Keratinocyte (primary cell): ENCODE measurements around the gene IRF2BP2. TPM values are rescaled to one million over a fixed set of nuclear protein-coding genes. Genes with fewer than 3 reads are reported as not detected.
A peak's percentile ranks its signal among the peaks of the same experiment; 100 is the strongest.

Experiments used
- DNase-seq: peaks from one replicate; pipeline ENCODE4 v3.0.0-alpha.2; 2011; ENCODE audit warnings: low read depth, missing footprints, low spot score
- FAIRE-seq: peaks from 2 replicates; lab custom pipeline; 2011; peaks lifted over from hg19 to GRCh38; lab: Jason Lieb, UNC
- H2AFZ ChIP-seq: 2 replicates; pipeline ENCODE4 v1.6.0; 2012; ENCODE audit warnings: low read length, control low read depth, inconsistent platforms; ENCODE audit not compliant: control insufficient read depth
- H3K27ac ChIP-seq: 2 replicates; pipeline ENCODE4 v1.5.1; 2011; ENCODE audit warnings: low read length; ENCODE audit not compliant: control insufficient read depth, insufficient read depth
- H3K27me3 ChIP-seq: 3 replicates; pipeline ENCODE4 v1.6.0; 2011; ENCODE audit warnings: low read length; ENCODE audit not compliant: control insufficient read depth, insufficient read depth; ENCODE audit errors: extremely low read depth
- H3K36me3 ChIP-seq, 2 experiments: 2 replicates in 1 of 2; 3 replicates in 1 of 2; pipeline ENCODE4 v1.5.1; 2011; ENCODE audit warnings: low read length in 2 of 2, mild to moderate bottlenecking in 1 of 2; ENCODE audit not compliant: control insufficient read depth in 2 of 2, insufficient read depth in 2 of 2; ENCODE audit errors: extremely low read depth in 1 of 2
- H3K4me1 ChIP-seq: 3 replicates; pipeline ENCODE4 v1.5.1; 2011; ENCODE audit warnings: low read length; ENCODE audit not compliant: control insufficient read depth, insufficient read depth; ENCODE audit errors: extremely low read depth
- H3K4me2 ChIP-seq: 3 replicates; pipeline ENCODE4 v1.6.0; 2011; ENCODE audit warnings: low read depth, low read length; ENCODE audit not compliant: control insufficient read depth, insufficient read depth; ENCODE audit errors: extremely low read depth
- H3K4me3 ChIP-seq, 3 experiments: fragments of 200-600 bp in 1 of 3; sonication (generic) in 1 of 3; 2 replicates in 2 of 3; 3 replicates in 1 of 3; pipeline ENCODE4 v1.5.1; 2011 to 2016; ENCODE audit warnings: low read length in 3 of 3, mild to moderate bottlenecking in 3 of 3, control low read depth in 2 of 3, inconsistent platforms in 1 of 3, low read depth in 1 of 3, mixed read lengths in 1 of 3, mixed run types in 1 of 3, moderate library complexity in 1 of 3; ENCODE audit not compliant: control insufficient read depth in 2 of 3, insufficient read depth in 2 of 3; ENCODE audit errors: extremely low read depth in 1 of 3
- H3K79me2 ChIP-seq: 2 replicates; pipeline ENCODE4 v1.6.0; 2012; ENCODE audit warnings: low read length; ENCODE audit not compliant: control insufficient read depth, insufficient read depth
- H3K9ac ChIP-seq: 3 replicates; pipeline ENCODE4 v1.6.0; 2011; ENCODE audit warnings: low read length; ENCODE audit not compliant: control insufficient read depth, insufficient read depth; ENCODE audit errors: extremely low read depth
- H3K9me1 ChIP-seq: 3 replicates; pipeline ENCODE4 v1.6.0; 2011; ENCODE audit warnings: low read length; ENCODE audit not compliant: control insufficient read depth, insufficient read depth; ENCODE audit errors: extremely low read depth
- H3K9me3 ChIP-seq: 2 replicates; pipeline ENCODE4 v1.5.1; 2012; ENCODE audit warnings: low read depth, low read length; ENCODE audit not compliant: control insufficient read depth
- H4K20me1 ChIP-seq: 3 replicates; pipeline ENCODE4 v1.6.0; 2011; ENCODE audit warnings: low read length; ENCODE audit not compliant: control insufficient read depth, insufficient read depth; ENCODE audit errors: extremely low read depth
- EZH2 ChIP-seq: IDR thresholded peaks from one replicate; pipeline ENCODE4 v1.6.1; 2012; ENCODE audit warnings: inconsistent platforms, mild to moderate bottlenecking, low read length, moderate library complexity
- dilution Hi-C: fragments of 300-500 bp; cut with MboI; formaldehyde crosslinking; loops from one replicate; pipeline ENCODE4 v1.7.0; 2020; ENCODE audit warnings: low sequenced_read_pairs; ENCODE audit not compliant: extremely low pct_ligation_motif_present
- polyA plus RNA-seq, 5 experiments: library from polyadenylated mRNA; depleted of rRNA in 3 of 5; stranded (reverse) in 3 of 5; stranded (forward) in 1 of 5; unstranded in 1 of 5; fragments of >200 nt; gene quantifications; 1 replicate in 1 of 5; 2 replicates in 3 of 5; 3 replicates in 1 of 5; pipeline versions ENCODE4 v1.2.1 to v1.2.3, GENCODE V29; 2011 to 2012; ENCODE audit warnings: missing spikeins in 2 of 5, low read depth in 1 of 5, low replicate concordance in 1 of 5
- TF ChIP-seq, protein P1 (sequence below), 3 experiments: IDR thresholded peaks in 1 of 3; conservative IDR thresholded peaks in 1 of 3; optimal IDR thresholded peaks in 1 of 3; 2 replicates in 2 of 3; 3 replicates in 1 of 3; pipeline versions ENCODE3 to v1.5.1; 2011; ENCODE audit warnings: low read length in 3 of 3, mild to moderate bottlenecking in 3 of 3, moderate library complexity in 2 of 3, control low read depth in 1 of 3, inconsistent platforms in 1 of 3; ENCODE audit not compliant: insufficient read depth in 2 of 3; ENCODE audit errors: extremely low read depth in 1 of 3

IRF2BP2 gene
- polyA plus RNA-seq, 1 donor (not counting 4 experiments of a cell fraction or from before 2014, with no cell fraction given) = 29.9 TPM

GRCh38 chr1:234656070-234656895, 46.3 kb upstream of the IRF2BP2 start:
- Histone ChIP-seq H3K79me2 (peaks cover 18% of the 10 kb centered on the region), H3K9ac (peak overlapping the region; percentile 100), H3K27me3 (no peaks in the 10 kb centered on the region), H2AFZ (no peak overlapping the region), H3K4me3 (peak overlapping the region; percentile 69 to 91 (median 81)), H3K9me1 (no peaks in the 10 kb centered on the region), H3K27ac (peak overlapping the region; percentile 100), H3K4me2 (peak overlapping the region; percentile 96), H3K4me1 (peaks cover 66% of the 10 kb centered on the region), H3K9me3 (no peaks in the 10 kb centered on the region), H3K36me3 (no peaks in the 10 kb centered on the region), H4K20me1 (no peaks in the 10 kb centered on the region)
- TF ChIP-seq EZH2 = no peak
- TF ChIP-seq, protein P1, sequence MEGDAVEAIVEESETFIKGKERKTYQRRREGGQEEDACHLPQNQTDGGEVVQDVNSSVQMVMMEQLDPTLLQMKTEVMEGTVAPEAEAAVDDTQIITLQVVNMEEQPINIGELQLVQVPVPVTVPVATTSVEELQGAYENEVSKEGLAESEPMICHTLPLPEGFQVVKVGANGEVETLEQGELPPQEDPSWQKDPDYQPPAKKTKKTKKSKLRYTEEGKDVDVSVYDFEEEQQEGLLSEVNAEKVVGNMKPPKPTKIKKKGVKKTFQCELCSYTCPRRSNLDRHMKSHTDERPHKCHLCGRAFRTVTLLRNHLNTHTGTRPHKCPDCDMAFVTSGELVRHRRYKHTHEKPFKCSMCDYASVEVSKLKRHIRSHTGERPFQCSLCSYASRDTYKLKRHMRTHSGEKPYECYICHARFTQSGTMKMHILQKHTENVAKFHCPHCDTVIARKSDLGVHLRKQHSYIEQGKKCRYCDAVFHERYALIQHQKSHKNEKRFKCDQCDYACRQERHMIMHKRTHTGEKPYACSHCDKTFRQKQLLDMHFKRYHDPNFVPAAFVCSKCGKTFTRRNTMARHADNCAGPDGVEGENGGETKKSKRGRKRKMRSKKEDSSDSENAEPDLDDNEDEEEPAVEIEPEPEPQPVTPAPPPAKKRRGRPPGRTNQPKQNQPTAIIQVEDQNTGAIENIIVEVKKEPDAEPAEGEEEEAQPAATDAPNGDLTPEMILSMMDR (optimal IDR thresholded peaks at IDR 0.05 in 1 of 3, IDR thresholded peaks at IDR 0.05 in 1 of 3, conservative IDR thresholded peaks at IDR 0.05 in 1 of 3; ENCODE audit: extremely low read depth in 1 of 3, insufficient read depth in 2 of 3, low read length in 3 of 3) = no peak
- no peak for FAIRE-seq
- dilution Hi-C loops = no loop called here
- no peak for DNase-seq

- DNase-seq = no peak
- H3K4me2 ChIP-seq = peak overlapping the region; percentile 96
- dilution Hi-C loops = no loop called here
These were observed 45.5 kb upstream of the IRF2BP2 start for GRCh38 chr1:234655328-234656069.

More at GRCh38 chr1:234655328-234656069, 45.5 kb upstream of the IRF2BP2 start:
- FAIRE-seq = no peak
- Histone ChIP-seq H4K20me1 (no peaks in the 10 kb centered on the region), H3K9me1 (no peaks in the 10 kb centered on the region), H2AFZ (no peak overlapping the region), H3K79me2 (peaks cover 18% of the 10 kb centered on the region), H3K27ac (peak overlapping the region; percentile 100), H3K4me3 (peak overlapping the region; percentile 69 to 91 (median 81)), H3K9me3 (no peaks in the 10 kb centered on the region), H3K36me3 (no peaks in the 10 kb centered on the region), H3K27me3 (no peaks in the 10 kb centered on the region), H3K9ac (peak overlapping the region; percentile 100), H3K4me1 (peaks cover 60% of the 10 kb centered on the region)
- TF ChIP-seq EZH2 = no peak
